Neuronal stem cell (in vitro differentiated cells): ENCODE data around the gene GNG12.

ENCODE experiments used
- DNase-seq: peaks from one replicate; pipeline ENCODE4 v3.0.0-alpha.2; 2013; ENCODE audit warnings: low spot score
- H2AFZ ChIP-seq: one replicate; pipeline ENCODE4 v1.6.1; 2013; ENCODE audit warnings: mild to moderate bottlenecking, low read length, inconsistent platforms
- H2AK5ac ChIP-seq: 2 replicates; pipeline ENCODE4 v1.6.1; 2013; ENCODE audit warnings: low read depth, mild to moderate bottlenecking, inconsistent platforms, low read length, moderate library complexity, mixed read lengths
- H2BK120ac ChIP-seq: 2 replicates; pipeline ENCODE4 v1.6.1; 2013; ENCODE audit warnings: low read depth, mild to moderate bottlenecking, inconsistent platforms, low read length, moderate library complexity, mixed read lengths
- H2BK12ac ChIP-seq: one replicate; pipeline ENCODE4 v1.6.1; 2013; ENCODE audit warnings: low read length, inconsistent platforms
- H2BK15ac ChIP-seq: 2 replicates; pipeline ENCODE4 v1.6.1; 2013; ENCODE audit warnings: mild to moderate bottlenecking, low read length, inconsistent platforms, mixed read lengths
- H2BK5ac ChIP-seq: one replicate; pipeline ENCODE4 v1.6.1; 2013; ENCODE audit warnings: inconsistent platforms, mild to moderate bottlenecking, low read length, moderate library complexity
- H3K14ac ChIP-seq: one replicate; pipeline ENCODE4 v1.6.1; 2013; ENCODE audit warnings: low read length, inconsistent platforms
- H3K18ac ChIP-seq: 2 replicates; pipeline ENCODE4 v1.6.1; 2013; ENCODE audit warnings: low read length, inconsistent platforms
- H3K23ac ChIP-seq: 2 replicates; pipeline ENCODE4 v1.6.1; 2013; ENCODE audit warnings: low read depth, mild to moderate bottlenecking, mixed read lengths, low read length, inconsistent platforms; ENCODE audit not compliant: poor library complexity
- H3K27ac ChIP-seq: replicated peaks from 3 replicates; pipeline ENCODE4 v1.5.1; 2013; ENCODE audit warnings: low read length, inconsistent platforms
- H3K27me3 ChIP-seq, 3 experiments: 2 replicates each; pipeline ENCODE4 v1.6.1; 2013; ENCODE audit warnings: low read length in 3 of 3, mild to moderate bottlenecking in 2 of 3, inconsistent platforms in 1 of 3, low read depth in 1 of 3, mixed read lengths in 1 of 3, moderate library complexity in 1 of 3; ENCODE audit not compliant: control insufficient read depth in 3 of 3, insufficient read depth in 3 of 3
- H3K36me3 ChIP-seq, 2 donors: replicated peaks in 1 of 2; 2 replicates each; pipeline ENCODE4 v1.6.1; 2013; ENCODE audit warnings: low read length in 2 of 2; ENCODE audit not compliant: control insufficient read depth in 2 of 2, insufficient read depth in 2 of 2
- H3K4ac ChIP-seq: 2 replicates; pipeline ENCODE4 v1.6.1; 2013; ENCODE audit warnings: inconsistent platforms, mild to moderate bottlenecking, low read length, moderate library complexity
- H3K4me1 ChIP-seq, 2 donors: 1 replicate in 1 of 2; 2 replicates in 1 of 2; pipeline ENCODE4 v1.6.1; 2013; ENCODE audit warnings: low read length in 2 of 2, low read depth in 1 of 2; ENCODE audit not compliant: control insufficient read depth in 2 of 2, insufficient read depth in 1 of 2
- H3K4me2 ChIP-seq: one replicate; pipeline ENCODE4 v1.6.1; 2013; ENCODE audit warnings: mild to moderate bottlenecking, low read length, inconsistent platforms; ENCODE audit not compliant: insufficient read depth, poor library complexity, severe bottlenecking
- H3K4me3 ChIP-seq, 2 donors: 2 replicates each; pipeline ENCODE4 v1.5.1; 2013; ENCODE audit warnings: low read length in 2 of 2, mild to moderate bottlenecking in 2 of 2, inconsistent platforms in 1 of 2, moderate library complexity in 1 of 2
- H3K79me1 ChIP-seq: one replicate; pipeline ENCODE4 v1.6.1; 2013; ENCODE audit warnings: low read depth, mild to moderate bottlenecking, inconsistent platforms, low read length, moderate library complexity
- H3K9ac ChIP-seq: one replicate; pipeline ENCODE4 v1.6.1; 2013; ENCODE audit warnings: mild to moderate bottlenecking, low read depth, low read length, inconsistent platforms; ENCODE audit not compliant: poor library complexity
- H3K9me3 ChIP-seq, 2 donors: replicated peaks in 1 of 2; 2 replicates each; pipeline versions ENCODE3 to v1.6.1; 2013; ENCODE audit warnings: low read length in 2 of 2, mild to moderate bottlenecking in 2 of 2, inconsistent platforms in 1 of 2, low read depth in 1 of 2, mixed read lengths in 1 of 2, moderate library complexity in 1 of 2; ENCODE audit not compliant: control insufficient read depth in 2 of 2, insufficient read depth in 1 of 2
- H4K8ac ChIP-seq: one replicate; pipeline ENCODE4 v1.6.1; 2013; ENCODE audit warnings: low read depth, mild to moderate bottlenecking, inconsistent platforms, low read length, moderate library complexity
- H4K91ac ChIP-seq: one replicate; pipeline ENCODE4 v1.6.1; 2013; ENCODE audit warnings: low read length, low read depth, mild to moderate bottlenecking, inconsistent platforms; ENCODE audit not compliant: poor library complexity
- WGBS, 2 donors: extraction: QIAGEN DNeasy Blood & Tissue Kit; methylation state at CpG; one replicate each; pipeline ENCODE4 v1.1.7; 2013; ENCODE audit warnings: missing lambda C conversion rate in 2 of 2, mixed read lengths in 1 of 2; ENCODE audit not compliant: insufficient read length in 2 of 2, insufficient replicate concordance in 1 of 2; ENCODE audit errors: extremely low coverage in 2 of 2; 5-methylcytosine and 5-hydroxymethylcytosine counted together

The GNG12 gene

DNA sequence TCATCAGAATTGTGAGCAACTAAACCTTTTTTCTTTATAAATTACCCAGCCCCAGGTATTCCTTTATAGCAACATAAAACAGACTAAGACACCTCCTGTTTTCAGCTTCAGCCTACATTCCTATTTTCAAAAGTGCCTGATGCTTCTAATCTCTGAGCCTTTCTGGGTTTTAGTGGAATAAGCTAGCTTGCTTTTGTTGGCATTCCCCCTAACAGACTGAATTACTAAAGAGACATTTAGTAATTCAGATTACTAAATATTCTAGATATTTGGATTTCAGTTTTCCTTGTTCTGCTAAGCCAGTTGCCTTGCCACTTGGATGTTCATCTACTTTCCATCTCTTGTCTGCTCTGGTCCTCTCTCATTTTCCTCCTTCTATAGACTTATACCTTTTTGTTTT lies 10.5 kb upstream of the GNG12 start:
- Histone ChIP-seq H3K4me3 (no peak overlapping the region), H3K9me3 (no peaks in the 10 kb centered on the region), H2AK5ac (no peak overlapping the region), H3K18ac (no peak overlapping the region), H3K4me2 (no peak overlapping the region), H3K79me1 (no peaks in the 10 kb centered on the region), H3K14ac (no peak overlapping the region), H3K27me3 (no peaks in the 10 kb centered on the region), H3K4ac (no peak overlapping the region), H2AFZ (no peak overlapping the region), H2BK5ac (no peak overlapping the region), H3K9ac (no peak overlapping the region), H3K36me3 (no peaks in the 10 kb centered on the region), H2BK120ac (no peak overlapping the region), H4K8ac (no peak overlapping the region), H3K4me1 (peaks cover 0 to 2% of the 10 kb centered on the region in 2 donors), H3K27ac (no peak overlapping the region), H2BK12ac (no peak overlapping the region), H2BK15ac (no peak overlapping the region), H3K23ac (no peak overlapping the region), H4K91ac (no peak overlapping the region)
- DNase-seq = no peak

DNA sequence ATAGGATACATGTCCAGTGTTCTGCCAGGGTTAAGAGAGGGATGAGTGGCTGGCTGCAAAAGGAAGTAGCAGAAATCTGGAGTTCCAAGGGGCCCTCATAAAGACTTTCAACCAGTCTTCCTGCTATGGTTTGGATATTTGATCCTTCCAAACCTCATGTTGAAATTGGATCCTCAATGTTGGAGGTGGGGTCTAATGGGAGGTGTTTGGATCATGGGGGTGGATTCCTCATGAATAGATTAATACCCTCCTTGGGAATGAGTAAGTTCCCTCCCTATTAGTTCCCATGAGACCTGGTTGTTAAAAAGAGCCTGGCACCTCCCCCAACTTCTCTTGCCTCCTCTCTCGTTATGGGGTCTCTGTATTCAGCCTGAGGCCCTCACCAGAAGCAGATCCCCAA lies 10.1 kb upstream of the GNG12 start:
- Histone ChIP-seq H4K8ac (no peak overlapping the region), H3K79me1 (no peaks in the 10 kb centered on the region), H3K36me3 (no peaks in the 10 kb centered on the region), H3K4me3 (no peak overlapping the region), H3K27me3 (no peaks in the 10 kb centered on the region), H2BK5ac (no peak overlapping the region), H3K9ac (no peak overlapping the region), H3K4me1 (peaks cover 0 to 2% of the 10 kb centered on the region in 2 donors), H3K4me2 (no peak overlapping the region), H3K18ac (no peak overlapping the region), H3K14ac (no peak overlapping the region), H3K4ac (no peak overlapping the region), H2BK15ac (no peak overlapping the region), H3K9me3 (no peaks in the 10 kb centered on the region), H2BK120ac (no peak overlapping the region), H3K27ac (no peak overlapping the region), H2BK12ac (no peak overlapping the region), H2AFZ (no peak overlapping the region), H3K23ac (no peak overlapping the region), H2AK5ac (no peak overlapping the region), H4K91ac (no peak overlapping the region)
- DNase-seq = no peak
- WGBS, 2 donors = no CpG with 5 or more reads among the region's 1 CpG

DNA sequence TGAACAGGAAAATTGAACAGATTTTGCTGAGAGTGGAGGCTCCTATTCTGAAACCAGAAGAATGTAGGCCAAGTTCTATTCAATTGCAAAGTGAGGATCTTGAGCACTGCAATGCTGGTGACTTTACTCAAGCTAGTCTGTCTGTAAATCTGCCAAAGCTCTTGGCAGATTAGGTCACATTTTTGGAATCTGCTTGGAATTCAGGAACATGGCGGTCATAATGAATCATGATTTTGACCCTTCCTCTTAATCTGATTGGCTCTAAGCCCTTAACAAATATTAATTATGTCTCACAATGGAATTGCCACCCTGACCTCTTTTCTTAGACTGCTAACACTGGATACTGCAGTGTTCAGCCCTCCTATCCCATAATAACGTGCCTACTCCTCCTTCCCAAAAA lies 7.2 kb upstream of the GNG12 start:
- H3K4me3 ChIP-seq = no peak overlapping the region
- no peak overlapping the region for H3K18ac ChIP-seq
- H3K23ac ChIP-seq = no peak overlapping the region
- H2BK12ac ChIP-seq = no peak overlapping the region
- no peak overlapping the region for H2BK5ac ChIP-seq
- H4K8ac ChIP-seq = no peak overlapping the region
- no peak overlapping the region for H2BK120ac ChIP-seq
- peaks cover 0 to 2% of the 10 kb centered on the region in 2 donors for H3K4me1 ChIP-seq
- H3K27me3 ChIP-seq = peaks cover 0 to 2% (median 0%) of the 10 kb centered on the region in 3 experiments
- no peaks in the 10 kb centered on the region for H3K9me3 ChIP-seq
- H3K14ac ChIP-seq = no peak overlapping the region
- no peak overlapping the region for H2BK15ac ChIP-seq
- no peak overlapping the region for H3K4me2 ChIP-seq
- no peak overlapping the region for H2AFZ ChIP-seq
- no CpG with 5 or more reads among the region's 2 CpGs for WGBS, 2 donors
- H3K27ac ChIP-seq = no peak overlapping the region
- no peak overlapping the region for H2AK5ac ChIP-seq
- no peak overlapping the region for H3K4ac ChIP-seq
- H3K36me3 ChIP-seq = no peaks in the 10 kb centered on the region
- no peak for DNase-seq
- no peaks in the 10 kb centered on the region for H3K79me1 ChIP-seq
- no peak overlapping the region for H3K9ac ChIP-seq
- H4K91ac ChIP-seq = no peak overlapping the region

DNA sequence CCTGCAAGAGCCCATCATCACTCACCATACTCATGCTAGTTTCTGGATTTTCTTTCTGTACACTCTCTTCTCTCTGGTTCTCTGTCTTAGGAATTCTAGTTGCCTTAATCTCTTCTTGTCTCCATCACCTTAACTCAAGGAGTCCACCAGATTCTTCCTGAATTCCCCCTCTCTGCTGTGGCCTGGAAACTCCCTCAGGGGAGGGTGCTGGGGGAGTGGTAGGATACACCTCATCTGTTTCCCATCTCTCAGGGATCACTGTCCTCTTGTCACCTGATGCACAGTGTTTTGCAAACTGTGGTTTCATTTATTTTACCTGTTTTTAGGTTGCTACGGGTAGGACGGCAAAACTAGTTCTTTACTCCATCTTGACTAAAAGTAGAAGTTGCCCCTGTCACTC lies 6.6 kb upstream of the GNG12 start:
- Histone ChIP-seq H3K79me1 (no peaks in the 10 kb centered on the region), H3K23ac (no peak overlapping the region), H3K4me3 (no peak overlapping the region), H2AFZ (no peak overlapping the region), H4K91ac (no peak overlapping the region), H3K18ac (no peak overlapping the region), H3K36me3 (no peaks in the 10 kb centered on the region), H3K9me3 (no peaks in the 10 kb centered on the region), H3K27me3 (peaks cover 0 to 2% (median 0%) of the 10 kb centered on the region in 3 experiments), H3K27ac (no peak overlapping the region), H3K4me1 (no peaks in the 10 kb centered on the region), H2BK15ac (no peak overlapping the region), H2BK5ac (no peak overlapping the region), H3K9ac (no peak overlapping the region), H2BK12ac (no peak overlapping the region), H2AK5ac (no peak overlapping the region), H4K8ac (no peak overlapping the region), H2BK120ac (no peak overlapping the region), H3K4ac (no peak overlapping the region), H3K4me2 (no peak overlapping the region), H3K14ac (no peak overlapping the region)
- no peak for DNase-seq
- no CpG with 5 or more reads among the region's 2 CpGs for WGBS, 2 donors
